Measurements from ENCODE around the gene MMP25.

- TF ChIP-seq NFIC (IDR thresholded peaks at IDR 0.05) (no peak), TCF12 (IDR thresholded peaks at IDR 0.05; ENCODE audit: low read depth) (no peak), EP300 (IDR thresholded peaks at IDR 0.05; ENCODE audit: borderline replicate concordance) (no peak), RAD21 (IDR thresholded peaks at IDR 0.05; ENCODE audit: low read depth) (no peak), CEBPB (IDR thresholded peaks at IDR 0.05) (no peak), TAF1 (IDR thresholded peaks at IDR 0.05; ENCODE audit: low read depth) (no peak), YY1 (IDR thresholded peaks at IDR 0.05; ENCODE audit: low read depth) (no peak), REST (IDR thresholded peaks at IDR 0.05; ENCODE audit: low read depth) (no peak)
- TF ChIP-seq, protein P1, sequence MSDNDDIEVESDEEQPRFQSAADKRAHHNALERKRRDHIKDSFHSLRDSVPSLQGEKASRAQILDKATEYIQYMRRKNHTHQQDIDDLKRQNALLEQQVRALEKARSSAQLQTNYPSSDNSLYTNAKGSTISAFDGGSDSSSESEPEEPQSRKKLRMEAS (IDR thresholded peaks at IDR 0.05) = no peak
These were observed 8.8 kb downstream of the MMP25 start for GRCh38 chr16:3054965-3055733.
